COLO829 (cell line): ENCODE data around the gene ISG15.
"Not testable (repeated sequence)": the region's sequence is repeated elsewhere in the genome, so short reads cannot be mapped to it uniquely, and the experiment has no call there.

Experiments
- DNase-seq: peaks from one replicate; pipeline ENCODE4 v3.0.0; 2012; ENCODE audit warnings: low spot score

Gene ISG15

DNA sequence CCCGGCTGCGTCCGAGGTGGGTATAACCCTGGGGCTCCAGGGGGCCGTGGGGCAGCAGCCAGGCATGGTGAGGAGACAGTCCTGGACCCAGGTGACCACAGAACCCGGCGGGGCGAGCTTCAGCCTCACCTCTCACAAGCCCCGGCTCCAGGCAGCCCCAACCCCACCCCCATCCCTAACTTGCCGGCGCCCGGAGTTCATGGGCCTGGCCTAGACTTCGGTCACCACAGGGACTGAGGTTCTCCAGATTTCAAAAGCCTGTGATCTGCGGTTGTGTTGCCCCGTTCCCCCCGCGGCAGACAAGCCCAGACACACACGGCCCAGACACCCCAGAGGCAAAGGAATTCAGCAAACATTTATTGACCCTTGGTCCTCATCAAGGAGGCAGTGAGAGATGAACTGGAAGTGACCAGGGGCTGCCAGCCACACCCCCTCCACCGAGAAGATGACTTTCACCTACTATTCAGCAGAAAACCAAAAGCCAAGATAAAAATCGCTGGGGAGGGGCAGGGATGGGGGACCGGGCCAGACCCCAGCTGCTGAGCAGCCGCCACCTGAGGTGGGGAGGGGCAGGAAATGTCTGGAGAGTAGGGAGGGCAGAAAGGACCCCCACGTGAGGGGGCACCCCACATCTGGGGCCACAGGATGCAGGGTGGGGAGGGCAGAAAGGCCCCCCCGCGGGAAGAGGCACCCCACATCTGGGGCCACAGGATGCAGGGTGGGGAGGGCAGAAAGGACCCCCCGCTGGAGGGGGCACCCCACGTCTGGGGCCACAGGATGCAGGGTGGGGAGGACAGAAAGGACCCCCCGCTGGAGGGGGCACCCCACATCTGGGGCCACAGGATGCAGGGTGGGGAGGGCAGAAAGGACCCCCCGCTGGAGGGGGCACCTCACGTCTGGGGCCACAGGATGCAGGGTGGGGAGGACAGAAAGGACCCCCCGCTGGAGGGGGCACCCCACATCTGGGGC lies 17.3 kb upstream of the ISG15 start:
- no peak for DNase-seq

DNA sequence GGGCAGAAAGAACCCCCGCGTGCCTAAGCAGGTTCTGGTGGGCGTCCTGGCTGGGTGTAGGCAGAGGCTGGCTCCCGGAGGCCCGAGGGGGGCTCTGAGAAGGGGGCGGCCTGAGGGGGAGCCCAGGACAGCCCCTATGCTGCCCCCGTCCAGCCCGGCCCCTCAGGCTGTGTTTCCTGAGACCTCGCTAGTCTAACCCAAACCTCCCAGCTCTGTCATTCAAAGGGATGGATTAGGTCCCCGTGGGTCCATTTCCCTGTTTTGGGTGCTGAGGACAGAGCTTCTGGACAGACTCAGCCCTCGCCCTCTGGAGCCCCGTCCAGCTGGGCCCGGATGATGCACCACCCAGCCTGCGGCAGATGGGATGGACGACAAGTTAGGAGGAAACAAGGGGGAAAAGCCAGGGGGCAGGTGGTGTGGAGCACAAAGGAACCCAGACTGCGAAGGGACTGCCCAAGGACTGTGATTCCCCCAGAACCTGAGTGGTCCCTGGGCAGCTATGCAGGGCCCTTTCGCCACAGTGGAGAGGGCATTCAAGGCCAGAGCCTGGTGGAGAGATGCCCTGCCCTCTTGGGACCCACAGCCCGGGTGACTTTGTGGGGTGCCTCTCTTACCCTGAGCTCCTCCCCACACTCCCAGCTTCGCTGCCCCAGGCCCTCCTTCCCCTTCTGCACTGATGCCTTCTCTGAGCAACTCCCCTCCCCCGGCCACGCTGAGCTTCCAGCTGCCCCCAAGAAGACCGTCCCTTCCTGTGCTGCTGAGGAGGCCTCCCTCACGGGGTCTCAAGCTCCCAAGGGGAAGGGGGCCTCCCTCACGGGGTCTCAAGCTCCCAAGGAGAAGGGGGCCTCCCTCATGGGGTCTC lies 16.2 kb upstream of the ISG15 start:
- no peak for DNase-seq

DNA sequence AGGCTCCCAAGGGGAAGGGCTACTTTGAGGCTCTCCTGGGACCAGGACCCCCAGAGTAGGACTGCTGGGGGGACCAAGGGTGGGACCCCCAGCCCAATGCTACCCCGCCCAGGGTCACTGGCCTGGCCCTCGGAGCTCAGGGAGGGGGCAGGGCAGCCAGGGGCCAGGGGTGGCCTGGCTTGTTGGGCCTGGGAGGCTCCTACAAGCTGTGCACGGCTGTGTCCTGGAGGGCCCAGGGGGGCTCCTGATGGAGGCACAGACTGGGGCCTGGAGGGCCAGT lies 15.6 kb upstream of the ISG15 start:
- no peak for DNase-seq

- no peak for DNase-seq
Observed at GRCh38 chr1:997993-998744, 15.1 kb upstream of the ISG15 start.

- DNase-seq, result no peak
Observed at GRCh38 chr1:998745-998994, 14.6 kb upstream of the ISG15 start.

GRCh38 chr1:998995-999724 lies 14.1 kb upstream of the ISG15 start:
- DNase-seq, result no peak

DNA sequence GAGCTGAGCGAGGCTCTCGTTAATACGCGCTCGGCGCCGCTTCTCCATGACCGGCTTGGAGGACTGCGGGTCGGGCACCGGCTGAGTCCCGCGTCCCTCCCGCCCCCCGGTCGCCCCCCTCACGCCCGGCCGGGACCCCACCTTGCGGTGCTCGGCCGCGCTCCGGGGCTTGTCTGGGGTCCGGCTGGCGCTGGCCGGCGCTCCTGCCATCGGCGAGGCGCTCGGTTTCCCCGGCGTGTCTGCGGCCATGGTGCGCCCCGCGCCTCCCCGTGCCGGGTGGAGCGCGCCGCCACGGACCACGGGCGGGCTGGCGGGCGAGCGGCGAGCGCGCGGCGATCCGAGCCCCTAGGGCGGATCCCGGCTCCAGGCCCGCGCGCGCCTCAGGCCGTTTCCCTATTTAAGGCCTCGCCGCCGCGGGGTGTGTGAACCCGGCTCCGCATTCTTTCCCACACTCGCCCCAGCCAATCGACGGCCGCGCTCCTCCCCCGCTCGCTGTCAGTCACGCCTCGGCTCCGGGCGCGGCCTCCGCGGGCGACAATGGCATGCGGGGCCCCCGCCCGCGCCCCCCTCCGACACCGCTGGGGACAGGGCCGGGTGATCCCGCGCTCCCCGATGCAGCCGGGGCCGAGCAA lies 13.5 kb upstream of the ISG15 start, which contains the start of gene HES4:
Gene HES4 (minus strand): TSS at position 373 of the 632 bp plus-strand sequence. CDS start 124 bp downstream, at position 249.
- DNase-seq, result peak; percentile 67

DNA sequence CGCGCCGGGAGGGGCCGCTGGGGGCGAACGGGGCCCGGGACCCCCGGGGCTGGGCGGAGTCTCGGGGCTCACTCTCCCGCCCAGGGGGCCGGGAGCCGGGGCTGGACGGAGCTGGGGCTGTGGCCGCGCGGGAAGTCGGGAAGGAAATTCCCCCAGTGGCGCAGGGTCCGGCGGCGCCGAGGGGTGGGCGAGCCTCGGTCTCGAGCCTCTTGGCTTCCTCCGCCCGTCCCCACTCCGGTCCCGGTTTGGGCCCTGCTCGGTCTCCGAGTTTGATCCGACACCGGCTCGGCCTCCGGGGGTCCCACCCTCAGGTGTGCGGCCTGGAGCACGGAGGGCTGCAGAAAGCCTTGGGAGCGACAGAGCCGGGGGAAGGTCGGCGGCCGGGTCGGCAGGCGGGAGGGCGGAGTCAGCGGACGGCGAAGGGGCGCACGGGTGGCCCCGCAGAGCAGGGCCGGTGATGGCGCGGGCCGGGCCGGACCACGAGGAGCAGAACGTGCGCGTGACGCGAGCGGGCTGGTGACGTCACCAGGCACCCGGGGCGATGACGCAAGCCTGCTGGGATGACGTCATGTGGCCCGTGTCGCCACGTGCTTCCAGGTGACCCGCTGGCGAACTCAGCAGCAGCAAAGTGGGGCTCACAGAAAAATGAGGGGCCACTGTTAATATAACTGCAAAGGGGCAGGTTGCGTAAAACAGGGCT lies 12.8 kb upstream of the ISG15 start:
- peak; percentile 86 for DNase-seq

DNA sequence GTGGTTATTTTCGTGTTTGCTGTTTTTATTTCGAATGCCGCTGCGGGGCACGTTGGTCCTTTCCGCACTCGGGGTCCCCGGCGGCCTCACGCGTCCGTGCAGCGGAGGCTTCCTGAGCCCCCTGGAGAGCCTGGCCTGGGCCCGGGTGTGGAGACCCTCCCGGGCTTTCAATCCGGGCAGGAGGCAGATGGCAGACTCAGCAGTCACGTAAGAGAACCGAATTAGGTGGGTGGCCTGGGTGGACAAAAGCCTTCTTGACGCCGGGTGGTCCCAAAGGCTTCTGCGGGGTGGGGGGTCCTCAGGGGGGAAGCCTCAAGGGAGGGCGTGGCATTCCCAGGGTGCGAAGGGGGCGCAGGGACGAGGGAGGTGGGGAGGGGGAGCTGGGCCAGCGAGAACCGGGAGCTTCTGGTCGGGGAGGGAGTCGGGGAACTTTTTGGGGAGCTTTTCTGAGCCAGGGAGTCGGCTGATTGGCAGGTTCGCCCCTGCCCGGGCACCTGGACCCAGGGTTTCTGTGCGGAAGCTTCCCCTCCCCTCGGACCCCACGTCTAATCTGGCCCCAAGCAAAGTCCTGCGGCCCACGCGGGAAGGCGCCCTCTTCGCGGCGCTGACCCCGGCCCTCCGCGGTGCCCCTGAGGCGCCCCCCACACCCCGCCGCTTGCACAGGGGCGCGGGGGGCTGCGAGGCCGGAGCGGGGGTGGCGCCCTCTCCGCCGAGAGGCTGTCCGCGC lies 12.1 kb upstream of the ISG15 start:
- DNase-seq, result no peak

DNA sequence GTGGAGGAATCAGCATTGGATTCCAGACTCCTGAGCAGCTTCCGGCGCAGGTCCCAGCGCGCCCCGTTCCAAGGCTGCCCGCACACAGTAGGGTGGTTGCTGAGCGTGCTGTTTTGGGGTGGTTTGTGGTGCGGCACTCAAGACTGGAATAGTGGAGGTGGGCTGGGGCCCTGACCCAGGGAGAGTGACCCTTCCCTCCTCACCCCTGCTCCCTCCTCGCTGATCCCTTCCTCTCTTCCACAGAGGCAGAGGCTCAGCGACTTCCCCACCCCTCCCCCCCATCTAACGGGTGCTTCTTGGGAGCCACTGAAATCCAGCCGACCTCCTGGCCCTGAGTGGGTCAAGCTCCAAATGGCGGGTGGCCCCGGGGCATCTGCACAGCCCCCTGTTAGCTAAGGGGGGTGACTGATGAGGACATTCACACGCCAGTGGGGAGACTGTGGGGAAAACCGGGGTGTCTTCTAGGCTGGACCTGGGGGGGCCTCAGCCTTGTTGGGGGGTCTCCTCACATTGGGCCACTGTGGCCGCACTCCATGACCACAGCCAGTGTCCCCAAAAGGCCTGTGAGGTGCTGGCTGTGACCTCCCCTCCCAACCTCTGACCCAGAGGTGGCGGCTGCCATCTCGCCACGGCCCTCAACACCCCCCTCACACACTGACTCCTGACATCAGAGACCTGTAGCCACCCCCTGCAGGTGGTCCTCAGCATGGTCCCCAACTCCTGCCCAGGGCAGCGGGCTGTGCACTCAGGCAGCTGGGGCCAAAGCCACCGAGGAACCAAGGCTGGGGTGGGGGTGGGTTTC lies 9.5 kb upstream of the ISG15 start:
- DNase-seq, result no peak

GRCh38 chr1:1004420-1004779 lies 8.9 kb upstream of the ISG15 start:
- no peak for DNase-seq

GRCh38 chr1:1004780-1005697 lies 8.3 kb upstream of the ISG15 start:
- no peak for DNase-seq

DNA sequence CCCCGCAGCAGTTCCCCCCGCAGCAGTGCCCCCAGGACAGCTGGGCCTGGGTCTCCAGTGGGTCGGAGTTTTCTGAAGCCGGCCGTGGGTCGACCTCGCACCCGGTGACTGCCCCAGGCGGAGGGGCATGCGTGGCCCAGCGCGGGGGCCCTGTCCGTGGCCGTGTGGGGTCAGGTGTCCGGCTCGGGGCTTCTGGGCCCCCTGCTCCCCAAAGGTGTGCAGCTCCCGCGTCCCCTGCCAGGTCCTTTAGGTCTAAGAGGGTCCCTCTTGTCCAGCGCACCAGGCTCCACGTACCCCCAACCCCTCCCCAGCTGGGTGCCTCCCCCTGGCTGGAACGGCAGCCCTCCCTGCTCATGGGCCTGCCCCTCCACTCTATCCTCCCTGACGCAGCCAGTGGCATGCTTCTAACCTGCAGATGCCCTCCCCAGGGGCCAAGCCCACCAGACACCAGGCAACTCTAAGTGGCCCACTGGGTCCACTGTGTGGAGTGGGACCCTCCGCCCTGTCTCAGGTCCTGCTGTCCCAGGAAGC lies 7.5 kb upstream of the ISG15 start:
- no peak for DNase-seq

DNA sequence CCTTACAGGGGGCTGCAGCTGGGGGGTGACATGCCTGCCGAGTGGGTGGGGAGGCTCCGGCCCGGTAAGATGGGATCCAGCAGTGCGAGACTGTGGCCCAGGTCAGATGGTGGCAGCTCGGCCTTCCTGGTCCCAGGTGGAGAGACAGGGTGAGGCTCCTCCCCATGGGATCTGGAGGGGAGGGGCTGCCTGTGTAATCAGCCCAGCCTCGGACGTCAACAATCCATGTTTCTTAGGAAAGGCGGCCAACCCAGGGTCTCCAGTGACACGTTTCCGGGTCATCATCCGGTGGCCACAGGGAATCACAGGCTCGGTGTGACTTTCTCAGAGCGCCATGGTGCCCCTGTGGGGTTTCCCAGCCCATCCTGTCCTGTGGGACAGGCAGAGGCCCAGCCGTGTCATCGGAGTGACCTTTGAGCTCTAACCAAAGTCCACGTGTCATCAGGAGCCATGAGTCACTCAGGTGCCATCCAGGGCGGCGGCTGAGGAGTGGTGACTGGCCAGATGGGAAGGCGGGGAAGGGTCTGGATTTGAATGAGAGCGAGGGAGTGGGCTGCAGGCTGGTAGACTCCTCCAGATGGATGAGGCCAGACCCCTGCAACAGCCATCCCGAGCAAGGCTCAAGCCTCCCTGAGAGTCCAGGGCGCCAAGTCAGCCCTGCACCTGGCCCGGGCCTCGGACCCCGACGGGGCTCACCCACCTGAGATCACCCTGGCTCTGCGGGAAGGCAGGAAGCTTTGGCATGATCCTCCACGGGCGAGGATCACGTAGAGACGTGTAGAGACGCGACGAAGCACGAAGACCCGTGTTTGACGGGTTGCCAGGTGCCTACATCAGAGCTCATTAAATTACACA lies 6.8 kb upstream of the ISG15 start:
- no peak for DNase-seq

DNA sequence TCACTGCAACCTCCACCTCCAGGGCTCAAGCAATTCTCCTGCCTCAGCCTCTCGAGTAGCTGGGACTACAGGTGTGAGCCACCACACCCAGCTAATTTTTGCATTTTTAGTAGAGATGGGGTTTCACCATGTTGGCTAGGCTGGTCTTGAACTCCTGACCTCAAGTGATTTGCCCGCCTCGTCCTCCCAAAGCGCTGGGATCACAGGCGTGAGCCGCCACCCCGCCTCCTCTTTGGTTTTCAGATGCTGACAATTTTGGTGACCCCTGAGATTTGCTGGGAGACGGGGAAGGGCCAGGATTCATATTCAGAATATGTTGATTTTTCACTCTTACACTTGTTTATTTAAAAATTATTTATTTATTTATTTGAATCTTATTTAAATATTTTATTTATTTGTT lies 3.2 kb upstream of the ISG15 start:
- DNase-seq, result not testable (repeated sequence)

- DNase-seq, result no peak
Observed at GRCh38 chr1:1011396-1011949, 1.8 kb upstream of the ISG15 start.

DNA sequence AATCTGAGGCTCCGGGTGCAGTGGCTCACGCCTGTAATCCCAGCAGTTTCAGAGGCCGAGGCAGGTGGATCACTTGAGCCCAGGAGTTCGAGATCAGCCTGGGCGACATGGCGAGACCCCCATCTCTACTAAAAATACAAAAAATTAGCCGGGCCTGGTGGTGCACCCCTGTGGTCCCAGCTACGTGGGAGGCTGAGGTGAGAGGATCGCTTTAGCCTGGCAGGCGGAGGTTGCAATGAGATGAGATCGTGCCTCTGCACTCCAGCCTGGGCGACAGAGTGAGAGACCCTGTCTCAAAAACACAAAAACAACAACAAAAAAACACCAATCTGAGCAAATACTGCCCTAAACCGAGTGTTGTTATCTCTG lies 577 bp upstream of the ISG15 start:
- DNase-seq, result not testable (repeated sequence)
